Measurements from ENCODE around the gene RASGRF2.
"Not testable (repeated sequence)": the region's sequence is repeated elsewhere in the genome, so short reads cannot be mapped to it uniquely, and the experiment has no call there.

Gene RASGRF2

GRCh38 chr5:81247441-81247972, 287.3 kb downstream of the RASGRF2 start:
- no peak for DNase-seq

- no peak for DNase-seq
Measured at GRCh38 chr5:81249240-81249639, 289.1 kb downstream of the RASGRF2 start.

GRCh38 chr5:81250004-81250403, 289.8 kb downstream of the RASGRF2 start:
- DNase-seq: no peak

GRCh38 chr5:81251922-81252321, 291.8 kb downstream of the RASGRF2 start:
- no peak for DNase-seq

- no peak for DNase-seq
Measured at GRCh38 chr5:81252904-81253303, 292.7 kb downstream of the RASGRF2 start.

DNA sequence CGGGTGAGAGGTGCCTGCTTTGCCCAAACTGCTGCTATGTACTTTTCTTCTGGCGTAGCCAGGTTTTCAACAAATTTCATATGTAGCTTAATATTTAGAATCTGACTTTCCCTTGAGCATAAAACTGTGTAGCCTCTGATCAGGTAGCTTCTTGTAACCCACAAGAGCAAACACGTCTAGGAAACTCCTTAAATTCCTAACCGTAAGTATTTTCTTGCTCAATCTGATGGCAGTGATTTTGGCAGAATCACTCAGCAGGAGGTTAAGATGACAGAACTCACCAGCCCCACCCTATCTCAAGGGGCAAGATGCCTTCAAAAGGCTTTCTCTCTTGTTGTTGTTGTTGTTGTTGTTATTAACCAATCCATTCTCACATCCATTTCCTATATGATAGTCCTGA, 293.7 kb downstream of the RASGRF2 start:
- no peak for DNase-seq

- no peak for DNase-seq
Measured at GRCh38 chr5:81254886-81255559, 294.9 kb downstream of the RASGRF2 start.

GRCh38 chr5:81256766-81257165, 296.6 kb downstream of the RASGRF2 start:
- no peak for DNase-seq

DNA sequence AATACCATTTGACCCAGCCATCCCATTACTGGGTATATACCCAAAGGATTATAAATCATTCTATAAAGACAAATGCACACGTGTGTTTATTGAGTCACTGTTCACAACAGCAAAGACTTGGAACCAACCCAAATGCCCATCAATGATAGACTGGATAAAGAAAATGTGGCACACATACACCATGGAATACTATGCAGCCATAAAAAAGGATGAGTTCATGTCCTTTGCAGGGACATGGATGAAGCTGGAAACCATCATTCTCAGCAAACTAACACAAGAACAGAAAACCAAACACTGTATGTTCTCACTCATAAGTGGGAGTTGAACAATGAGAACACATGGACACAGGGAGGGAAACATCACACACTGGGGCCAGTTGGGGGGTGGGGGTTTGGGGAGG, 302.6 kb downstream of the RASGRF2 start:
- not testable (repeated sequence) for DNase-seq

GRCh38 chr5:81265101-81265500, 304.9 kb downstream of the RASGRF2 start:
- DNase-seq: no peak

GRCh38 chr5:81268521-81269196, 308.5 kb downstream of the RASGRF2 start:
- no peak for DNase-seq

GRCh38 chr5:81269751-81270393, 309.7 kb downstream of the RASGRF2 start:
- no peak for DNase-seq

DNA sequence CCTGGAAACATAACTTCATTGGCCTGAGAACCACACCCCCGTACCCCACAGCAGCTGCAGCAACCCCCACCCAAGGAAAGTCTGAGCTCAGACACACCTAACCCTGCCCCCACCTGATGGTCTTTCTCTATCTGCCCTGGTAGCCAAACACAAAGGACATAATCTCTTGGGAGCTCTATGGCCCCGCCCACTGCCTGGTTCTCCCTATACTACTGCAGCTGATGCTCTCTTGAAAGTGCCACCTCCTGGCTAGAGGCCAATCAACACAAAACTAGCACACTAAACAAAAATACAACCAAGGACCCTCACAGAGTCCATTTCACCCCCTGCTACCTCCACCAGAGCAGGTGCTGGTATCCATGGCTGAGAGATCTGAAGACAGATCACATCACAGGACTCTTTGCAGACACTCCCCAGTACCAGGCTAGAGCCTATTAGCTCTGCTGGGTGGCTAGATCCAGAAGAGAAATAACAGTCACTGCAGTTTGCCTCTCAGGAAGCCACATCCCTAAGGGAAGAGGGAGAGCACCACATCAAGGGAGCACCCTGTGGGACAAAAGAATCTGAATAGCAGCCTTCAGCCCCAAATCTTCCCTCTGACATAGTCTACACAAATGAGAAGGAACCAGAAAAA, 310.3 kb downstream of the RASGRF2 start:
- DNase-seq: not testable (repeated sequence)

Measured in stimulated activated CD4-positive, alpha-beta T cell treated with anti-CD3 and anti-CD28 coated beads, Interleukin-12 subunit alpha, Interleukin-12 subunit beta, amount 100 ng/mL, for 4 hours (primary cell).